Measurements from ENCODE around the gene BICRAL.

Gene BICRAL

DNA sequence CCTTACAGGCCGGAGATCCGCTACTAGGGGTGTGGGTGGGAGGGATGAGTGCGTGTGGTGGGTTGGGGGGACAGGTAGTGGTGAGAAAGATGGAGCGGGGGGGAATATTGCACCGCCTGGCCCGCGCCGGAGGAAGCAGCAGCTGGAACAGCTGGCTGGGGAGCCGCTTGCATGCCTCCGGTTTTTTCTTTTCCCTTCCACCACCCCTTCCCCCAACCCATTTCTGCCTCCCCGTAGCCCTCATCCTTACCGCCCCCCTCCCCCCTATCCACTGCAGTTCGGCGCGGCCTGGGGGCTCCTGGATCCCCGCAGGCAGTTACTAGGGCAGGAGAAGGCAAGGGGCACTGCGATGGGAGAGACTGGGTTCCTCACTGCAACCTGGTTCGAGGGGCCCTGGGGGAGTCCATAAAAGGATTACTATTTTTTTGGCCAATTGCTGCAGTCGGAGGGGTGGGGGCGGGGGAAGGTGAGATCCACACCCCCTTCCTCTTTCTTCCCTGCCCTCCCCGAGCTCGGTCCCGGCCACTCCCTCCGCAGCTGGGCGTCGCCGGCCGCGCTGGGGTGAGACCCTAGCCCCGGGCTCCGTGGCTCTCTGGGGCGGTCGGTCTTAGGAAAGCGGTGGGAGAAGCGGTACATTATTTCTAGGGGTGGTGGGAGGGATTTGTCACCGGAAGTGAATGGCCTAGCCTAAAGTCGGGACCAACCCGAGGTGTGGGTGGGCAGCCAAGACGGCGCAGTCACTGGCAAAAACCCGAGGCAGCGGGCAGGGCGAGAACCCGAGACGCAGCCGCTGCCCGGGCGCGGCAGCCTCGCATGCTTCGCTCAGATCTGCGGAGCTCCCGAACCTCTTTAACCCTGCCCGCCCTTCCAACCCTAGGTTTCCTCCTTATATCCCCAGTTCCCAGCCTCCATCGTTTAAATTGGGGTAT lies 35.1 kb upstream of the BICRAL start:
- Histone ChIP-seq H3K4me3 (ENCODE audit: extremely low read depth, insufficient read depth, low read length, poor library complexity, severe bottlenecking) (peak overlapping the region; percentile 99), H3K27ac (ENCODE audit: low read depth, low read length, severe bottlenecking) (peak overlapping the region; percentile 92), H3K9me3 (ENCODE audit: control insufficient read depth, low read length) (no peaks in the 10 kb centered on the region), H3K36me3 (ENCODE audit: control insufficient read depth, insufficient read depth, low read length) (peaks cover 9% of the 10 kb centered on the region), H3K4me1 (ENCODE audit: control insufficient read depth, insufficient read depth, low read length, poor library complexity, severe bottlenecking) (peaks cover 14% of the 10 kb centered on the region)
- WGBS, 2 experiments (ENCODE audit: insufficient coverage in 2 of 2): 0 to 1% methylated on average over 22 to 24 of the region's 55 CpGs

DNA sequence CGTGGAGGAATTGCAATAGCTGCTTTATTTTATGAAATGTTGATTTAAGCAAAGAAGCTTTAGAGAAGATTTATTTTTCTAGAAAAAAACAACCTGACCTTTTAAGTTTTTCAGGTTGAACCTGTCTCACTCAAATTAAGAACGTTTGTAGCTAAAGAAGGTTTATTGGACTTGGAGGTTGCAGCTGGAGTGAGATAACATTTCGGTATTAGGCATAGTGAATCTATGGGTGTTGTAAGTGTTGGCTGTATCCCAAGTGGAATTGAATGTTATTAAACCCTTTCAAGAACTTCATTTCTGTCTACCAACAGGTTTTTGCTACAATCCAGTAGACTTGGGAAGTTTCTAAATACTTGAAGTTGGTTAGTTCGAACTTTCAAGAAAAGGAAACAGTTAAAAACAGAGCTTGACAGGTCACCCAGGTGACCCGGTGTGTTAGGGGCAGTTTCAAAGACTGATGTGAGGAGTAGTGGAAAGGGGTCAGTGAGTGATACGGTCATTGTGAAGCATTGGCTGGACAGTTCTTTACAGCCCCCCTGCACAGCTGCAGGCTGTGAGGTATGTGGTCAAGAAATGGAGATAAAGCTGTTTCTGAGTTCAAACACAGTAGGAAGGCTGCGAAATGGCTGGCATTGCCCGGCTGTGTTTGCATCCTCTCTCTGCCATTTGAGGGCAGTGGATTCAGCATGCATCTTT lies 33.5 kb upstream of the BICRAL start:
- Histone ChIP-seq H3K4me3 (ENCODE audit: extremely low read depth, insufficient read depth, low read length, poor library complexity, severe bottlenecking) (no peak overlapping the region), H3K27ac (ENCODE audit: low read depth, low read length, severe bottlenecking) (peak overlapping the region; percentile 6), H3K4me1 (ENCODE audit: control insufficient read depth, insufficient read depth, low read length, poor library complexity, severe bottlenecking) (peaks cover 10% of the 10 kb centered on the region), H3K9me3 (ENCODE audit: control insufficient read depth, low read length) (no peaks in the 10 kb centered on the region), H3K36me3 (ENCODE audit: control insufficient read depth, insufficient read depth, low read length) (peaks cover 9% of the 10 kb centered on the region)
- 71 to 84% methylated on average over 7 to 8 of the region's 8 CpGs for WGBS, 2 experiments (ENCODE audit: insufficient coverage in 2 of 2)

DNA sequence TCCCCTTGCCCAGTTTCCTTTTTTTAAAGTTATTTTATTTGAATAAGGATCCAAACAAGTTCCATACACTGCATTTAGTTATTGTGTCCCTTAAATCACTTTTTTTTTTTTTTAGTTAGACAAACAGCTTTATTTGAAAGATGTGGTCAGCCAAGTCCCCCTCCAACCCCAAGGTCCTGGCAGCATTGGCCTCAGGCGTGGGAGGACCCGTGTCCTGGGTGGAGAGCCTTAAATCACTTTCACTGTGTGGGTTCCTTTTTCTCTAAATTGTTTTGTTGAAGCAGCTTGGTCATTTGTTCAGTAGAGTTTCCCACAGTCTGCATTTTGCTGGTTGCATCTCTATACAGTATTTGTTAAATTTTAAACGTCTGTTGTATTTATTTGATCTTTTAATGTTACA lies 30.8 kb upstream of the BICRAL start:
- Histone ChIP-seq H3K27ac (ENCODE audit: low read depth, low read length, severe bottlenecking) (no peak overlapping the region), H3K36me3 (ENCODE audit: control insufficient read depth, insufficient read depth, low read length) (peaks cover 3% of the 10 kb centered on the region), H3K4me3 (ENCODE audit: extremely low read depth, insufficient read depth, low read length, poor library complexity, severe bottlenecking) (no peak overlapping the region), H3K9me3 (ENCODE audit: control insufficient read depth, low read length) (no peaks in the 10 kb centered on the region), H3K4me1 (ENCODE audit: control insufficient read depth, insufficient read depth, low read length, poor library complexity, severe bottlenecking) (peaks cover 4% of the 10 kb centered on the region)
- 100% methylated on average over 3 of the region's 3 CpGs; no CpG with 5 or more reads in 1 of the 2 experiments for WGBS, 2 experiments (ENCODE audit: insufficient coverage in 2 of 2)

DNA sequence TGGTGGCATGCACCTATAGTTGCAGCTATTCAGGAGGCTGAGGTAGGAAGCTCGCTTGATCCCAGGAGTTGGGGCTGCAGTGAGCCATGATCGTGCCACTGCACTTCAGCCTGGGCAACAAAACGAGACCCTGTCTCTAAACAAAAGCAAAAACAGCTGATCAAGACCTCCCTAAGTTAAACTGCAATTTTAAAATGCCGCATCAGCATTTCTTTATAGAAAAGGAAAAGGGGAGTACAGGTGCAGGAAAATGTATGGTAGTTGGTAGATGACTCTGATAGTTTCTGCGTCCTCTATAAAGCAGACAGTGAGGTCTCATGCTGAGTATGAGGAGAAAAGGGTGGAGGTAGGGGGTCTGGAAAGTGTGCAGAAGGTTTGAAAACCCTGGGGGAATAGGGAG lies 27.1 kb upstream of the BICRAL start:
- Histone ChIP-seq H3K4me3 (ENCODE audit: extremely low read depth, insufficient read depth, low read length, poor library complexity, severe bottlenecking) (no peak overlapping the region), H3K27ac (ENCODE audit: low read depth, low read length, severe bottlenecking) (no peak overlapping the region), H3K9me3 (ENCODE audit: control insufficient read depth, low read length) (no peaks in the 10 kb centered on the region), H3K36me3 (ENCODE audit: control insufficient read depth, insufficient read depth, low read length) (peaks cover 9% of the 10 kb centered on the region), H3K4me1 (ENCODE audit: control insufficient read depth, insufficient read depth, low read length, poor library complexity, severe bottlenecking) (no peaks in the 10 kb centered on the region)
- WGBS, 2 experiments (ENCODE audit: insufficient coverage in 2 of 2): 86 to 89% methylated on average over 2 of the region's 5 CpGs

DNA sequence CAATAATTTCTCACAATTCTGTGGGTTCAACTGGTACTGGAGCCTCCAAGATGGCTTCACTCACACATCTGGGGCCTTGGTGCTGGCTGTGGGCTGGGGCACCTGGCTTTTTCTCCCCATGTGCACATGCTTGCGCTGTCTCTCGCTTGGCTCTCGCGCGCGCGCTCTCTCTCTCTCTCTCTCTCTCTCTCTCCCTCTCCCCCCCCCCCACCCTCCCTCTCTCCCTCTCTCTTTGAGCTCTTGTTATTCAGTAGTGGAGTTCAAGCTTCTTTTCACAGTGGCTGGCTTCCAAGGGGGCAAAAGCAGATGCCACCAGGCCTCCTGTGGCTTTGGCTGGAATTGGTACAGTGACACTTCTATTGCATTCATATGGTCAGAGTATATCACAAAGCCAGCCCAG lies 25.1 kb upstream of the BICRAL start:
- no CpG with 5 or more reads among the region's 7 CpGs for WGBS, 2 experiments (ENCODE audit: insufficient coverage in 2 of 2)
- Histone ChIP-seq H3K4me3 (ENCODE audit: extremely low read depth, insufficient read depth, low read length, poor library complexity, severe bottlenecking) (no peak overlapping the region), H3K27ac (ENCODE audit: low read depth, low read length, severe bottlenecking) (no peak overlapping the region), H3K4me1 (ENCODE audit: control insufficient read depth, insufficient read depth, low read length, poor library complexity, severe bottlenecking) (no peaks in the 10 kb centered on the region), H3K9me3 (ENCODE audit: control insufficient read depth, low read length) (no peaks in the 10 kb centered on the region), H3K36me3 (ENCODE audit: control insufficient read depth, insufficient read depth, low read length) (peaks cover 7% of the 10 kb centered on the region)

DNA sequence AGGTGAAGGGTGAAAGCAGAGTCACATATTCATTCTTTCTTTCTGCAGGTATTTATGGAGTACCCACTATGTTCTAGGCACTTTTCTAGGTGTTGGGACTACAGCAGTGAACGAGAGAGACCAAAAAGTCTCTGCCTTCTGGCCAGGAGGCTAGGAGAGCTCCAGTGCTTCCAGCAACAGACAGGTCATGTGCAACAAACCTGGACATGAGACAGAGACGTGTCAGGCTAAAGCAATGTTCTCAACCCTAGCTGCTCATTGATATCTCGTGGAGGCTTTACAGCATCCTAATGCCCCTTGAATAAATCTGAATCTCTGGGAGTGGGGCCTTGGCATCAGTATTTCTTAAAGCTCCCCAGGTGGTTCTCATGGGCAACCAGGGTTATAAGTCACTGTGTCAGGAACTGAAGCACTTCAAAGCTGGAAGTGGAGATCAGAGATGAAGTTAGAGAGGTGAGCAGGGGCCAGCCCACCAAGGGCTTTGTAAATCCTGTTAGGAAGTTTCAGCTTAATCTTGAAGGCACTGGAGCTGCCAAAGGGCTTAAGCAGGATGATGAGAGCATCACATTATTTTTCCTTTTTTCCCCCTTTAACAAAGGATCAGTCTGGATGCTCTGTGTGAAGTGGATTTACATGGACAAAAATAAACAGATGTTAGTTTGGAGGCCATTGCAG lies 23.0 kb upstream of the BICRAL start:
- H3K27ac ChIP-seq (ENCODE audit: low read depth, low read length, severe bottlenecking): no peak overlapping the region
- no peak overlapping the region for H3K4me3 ChIP-seq (ENCODE audit: extremely low read depth, insufficient read depth, low read length, poor library complexity, severe bottlenecking)
- H3K36me3 ChIP-seq (ENCODE audit: control insufficient read depth, insufficient read depth, low read length): peaks cover 7% of the 10 kb centered on the region
- 88 to 95% methylated on average over 3 of the region's 3 CpGs for WGBS, 2 experiments (ENCODE audit: insufficient coverage in 2 of 2)
- H3K9me3 ChIP-seq (ENCODE audit: control insufficient read depth, low read length): no peaks in the 10 kb centered on the region
- H3K4me1 ChIP-seq (ENCODE audit: control insufficient read depth, insufficient read depth, low read length, poor library complexity, severe bottlenecking): no peaks in the 10 kb centered on the region

DNA sequence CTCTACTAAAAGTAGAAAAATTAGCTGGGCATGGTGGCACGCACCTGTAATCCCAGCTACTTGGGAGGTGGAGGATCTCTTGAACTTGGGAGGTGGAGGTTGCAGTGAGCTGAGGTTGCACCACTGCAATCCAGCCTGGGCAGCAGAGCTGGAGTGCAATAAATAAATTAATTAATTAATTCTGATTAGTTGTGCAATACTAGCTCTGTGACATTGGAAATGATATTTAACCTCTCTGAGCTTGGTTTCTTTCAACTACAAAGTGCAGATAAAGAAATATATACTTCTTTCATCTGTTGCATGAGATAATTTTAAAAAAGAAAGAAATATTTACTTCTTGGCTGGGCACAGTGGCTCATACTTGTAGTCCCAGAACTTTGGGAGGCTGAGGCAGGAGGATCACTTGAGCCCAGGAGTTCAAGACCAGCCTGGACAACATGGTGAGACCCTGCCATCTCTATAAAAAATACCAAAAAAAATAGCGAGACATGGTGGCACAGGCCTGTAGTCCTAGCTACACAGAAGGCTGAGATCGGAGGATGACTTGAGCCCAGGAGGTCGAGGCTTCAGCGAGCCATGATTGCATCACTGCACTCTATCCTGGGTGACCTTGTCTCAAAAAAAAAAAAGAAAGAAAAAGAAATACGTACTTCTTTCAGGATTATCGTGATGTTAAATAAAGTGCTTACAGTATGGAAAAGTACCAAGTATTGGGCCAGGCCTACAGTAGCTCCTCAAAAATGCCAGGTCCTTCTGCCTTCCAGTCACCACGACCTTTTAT lies 20.4 kb upstream of the BICRAL start:
- WGBS, 2 experiments (ENCODE audit: insufficient coverage in 2 of 2): 87 to 89% methylated on average over 7 to 8 of the region's 8 CpGs
- no peak overlapping the region for H3K27ac ChIP-seq (ENCODE audit: low read depth, low read length, severe bottlenecking)

DNA sequence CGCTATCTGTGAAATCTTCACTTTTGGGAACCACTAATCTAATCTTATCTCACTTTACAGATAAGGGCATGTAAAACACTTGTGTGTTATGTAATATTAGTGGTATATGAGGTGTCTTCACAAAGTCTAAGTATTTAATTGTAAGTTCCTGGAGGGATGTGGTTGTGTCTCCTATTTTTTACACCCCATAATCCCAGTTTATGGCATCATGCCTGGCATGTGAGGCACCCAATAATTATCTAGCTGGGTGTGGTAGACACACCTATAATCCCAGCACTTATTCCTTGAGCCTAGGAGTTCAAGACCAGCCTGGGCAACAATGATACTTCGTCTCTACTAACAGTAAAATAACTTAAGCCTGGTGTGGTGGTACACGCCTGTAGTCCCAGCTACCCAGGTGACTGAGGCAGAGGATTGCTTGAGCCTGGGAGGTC lies 19.4 kb upstream of the BICRAL start:
- Histone ChIP-seq H3K4me3 (ENCODE audit: extremely low read depth, insufficient read depth, low read length, poor library complexity, severe bottlenecking) (no peak overlapping the region), H3K27ac (ENCODE audit: low read depth, low read length, severe bottlenecking) (no peak overlapping the region), H3K9me3 (ENCODE audit: control insufficient read depth, low read length) (no peaks in the 10 kb centered on the region), H3K4me1 (ENCODE audit: control insufficient read depth, insufficient read depth, low read length, poor library complexity, severe bottlenecking) (no peaks in the 10 kb centered on the region), H3K36me3 (ENCODE audit: control insufficient read depth, insufficient read depth, low read length) (peaks cover 7% of the 10 kb centered on the region)
- WGBS, 2 experiments (ENCODE audit: insufficient coverage in 2 of 2): 93 to 100% methylated on average over 2 of the region's 3 CpGs

More for the DNA sequence above, 20.4 kb upstream of the BICRAL start:
- no peak overlapping the region for H3K4me3 ChIP-seq (ENCODE audit: extremely low read depth, insufficient read depth, low read length, poor library complexity, severe bottlenecking)
- H3K36me3 ChIP-seq (ENCODE audit: control insufficient read depth, insufficient read depth, low read length): peaks cover 7% of the 10 kb centered on the region
- no peaks in the 10 kb centered on the region for H3K4me1 ChIP-seq (ENCODE audit: control insufficient read depth, insufficient read depth, low read length, poor library complexity, severe bottlenecking)
- no peaks in the 10 kb centered on the region for H3K9me3 ChIP-seq (ENCODE audit: control insufficient read depth, low read length)

DNA sequence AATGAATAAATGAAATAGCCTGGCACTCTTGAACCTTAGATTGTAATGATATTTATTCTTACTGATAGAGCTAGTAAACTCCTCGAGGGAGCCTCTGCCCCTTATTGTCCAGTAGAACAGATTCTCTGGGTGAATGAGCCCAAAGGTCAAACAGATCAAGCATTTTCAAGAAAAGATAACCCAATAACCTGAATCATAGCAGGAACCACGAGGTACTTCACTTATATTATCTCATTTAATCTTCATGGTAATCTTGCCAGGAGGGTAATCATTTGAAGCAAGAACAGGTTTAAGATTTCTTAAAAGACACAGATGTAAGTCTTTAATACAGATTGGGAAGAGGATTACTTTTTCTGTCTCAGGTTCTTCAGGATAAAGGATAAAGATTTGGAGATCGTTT lies 18.9 kb upstream of the BICRAL start:
- H3K4me1 ChIP-seq (ENCODE audit: control insufficient read depth, insufficient read depth, low read length, poor library complexity, severe bottlenecking): no peaks in the 10 kb centered on the region
- WGBS, 2 experiments (ENCODE audit: insufficient coverage in 2 of 2): 80% methylated on average over 1 of the region's 3 CpGs; no CpG with 5 or more reads in 1 of the 2 experiments
- H3K27ac ChIP-seq (ENCODE audit: low read depth, low read length, severe bottlenecking): no peak overlapping the region
- no peaks in the 10 kb centered on the region for H3K9me3 ChIP-seq (ENCODE audit: control insufficient read depth, low read length)
- H3K4me3 ChIP-seq (ENCODE audit: extremely low read depth, insufficient read depth, low read length, poor library complexity, severe bottlenecking): no peak overlapping the region
- peaks cover 7% of the 10 kb centered on the region for H3K36me3 ChIP-seq (ENCODE audit: control insufficient read depth, insufficient read depth, low read length)
